K562 (cell line): ENCODE measurements around the gene ZFYVE28. TPM values are rescaled to one million over a fixed set of nuclear protein-coding genes. Genes with fewer than 3 reads are reported as not detected.
A peak's percentile ranks its signal among the peaks of the same experiment; 100 is the strongest.

Source experiments
- CBX3 ChIP-seq, 2 experiments: IDR thresholded peaks; 1 replicate in 1 of 2; 2 replicates in 1 of 2; pipeline ENCODE4 v1.6.1; 2012; ENCODE audit warnings: inconsistent platforms in 2 of 2, low read length in 2 of 2, borderline replicate concordance in 1 of 2, control low read depth in 1 of 2
- CREB5 ChIP-seq: fragments of 250-450 bp; sonication (Bioruptor Pico); IDR thresholded peaks from 2 replicates; pipeline ENCODE4 v1.5.0; 2020; ENCODE audit warnings: mild to moderate bottlenecking
- JUND ChIP-seq, 2 experiments: IDR thresholded peaks; 2 replicates in 1 of 2; 3 replicates in 1 of 2; pipeline ENCODE4 v1.6.1; 2011; ENCODE audit warnings: borderline replicate concordance in 2 of 2, low read depth in 2 of 2, low read length in 2 of 2, improper control_type of control experiment in 1 of 2, missing biosample characterization in 1 of 2, missing genetic modification characterization in 1 of 2, missing genetic modification reagents in 1 of 2
- MAZ ChIP-seq, 2 experiments: fragments of 450-650 bp in 1 of 2; sonication (generic) in 1 of 2; formaldehyde crosslinking; IDR thresholded peaks in 1 of 2; conservative IDR thresholded peaks in 1 of 2; 2 replicates each; pipeline versions ENCODE4 v1.4.0 to v1.5.0; 2020; ENCODE audit warnings: mild to moderate bottlenecking in 1 of 2, missing genetic modification reagents in 1 of 2
- MEF2A ChIP-seq: IDR thresholded peaks from 2 replicates; pipeline ENCODE4 v1.6.1; 2011; ENCODE audit warnings: low read depth, mild to moderate bottlenecking, low read length, moderate library complexity; ENCODE audit not compliant: control insufficient read depth
- MEF2D ChIP-seq: conservative IDR thresholded peaks from 2 replicates; pipeline ENCODE4 v1.6.1; 2016; ENCODE audit warnings: low read depth, missing genetic modification characterization, missing compliant biosample characterization
- NR0B1 ChIP-seq: fragments of 450-650 bp; IDR thresholded peaks from one replicate; pipeline ENCODE4 v1.6.1; 2018; ENCODE audit warnings: mild to moderate bottlenecking, moderate library complexity; ENCODE audit not compliant: partially characterized antibody
- SAP30 ChIP-seq: fragments of 200-600 bp; sonication (generic); IDR thresholded peaks from 2 replicates; pipeline ENCODE4 v1.6.1; 2012; ENCODE audit warnings: borderline replicate concordance, low read depth, mild to moderate bottlenecking, moderate library complexity, low read length, control low read depth, inconsistent platforms; ENCODE audit not compliant: insufficient read depth, poor library complexity, severe bottlenecking
- TAF15 ChIP-seq: fragments of 200-400 bp; formaldehyde crosslinking; IDR thresholded peaks from 2 replicates; pipeline ENCODE4 v1.6.1; 2017; ENCODE audit warnings: mild to moderate bottlenecking, low read depth, low read length, moderate library complexity
- ZNF174 ChIP-seq: fragments of 250-450 bp; sonication (Bioruptor Pico); IDR thresholded peaks from 2 replicates; pipeline ENCODE4 v1.4.0; 2020; ENCODE audit warnings: mild to moderate bottlenecking
- ZNF3 ChIP-seq: fragments of 250-450 bp; sonication (Bioruptor Pico); IDR thresholded peaks from 2 replicates; pipeline ENCODE4 v1.5.0; 2021; ENCODE audit warnings: mild to moderate bottlenecking, moderate library complexity
- ZNF318 ChIP-seq, 2 experiments: fragments of 450-650 bp; IDR thresholded peaks; 2 replicates each; pipeline ENCODE4 v1.6.1; 2016; ENCODE audit warnings: mild to moderate bottlenecking in 2 of 2, borderline replicate concordance in 1 of 2, low read depth in 1 of 2, moderate library complexity in 1 of 2
- ZNF57 ChIP-seq: fragments of 450-650 bp; formaldehyde crosslinking; IDR thresholded peaks from 2 replicates; pipeline ENCODE4 v1.4.0; 2020; ENCODE audit warnings: mild to moderate bottlenecking, moderate library complexity
- polyA plus RNA-seq, 8 experiments: library from polyadenylated mRNA; depleted of rRNA in 4 of 8; stranded (reverse) in 5 of 8; unstranded in 3 of 8; fragments of >200 nt; fragmentation: Nextera tagmentation in 2 of 8; fragmentation: Illumina TruSeq in 1 of 8; extraction: Ambion mirVana in 2 of 8; extraction: Trizol in 1 of 8; gene quantifications; 2 replicates each; pipeline versions ENCODE4 v1.2.1 to v1.2.3, GENCODE V29; 2011 to 2014; ENCODE audit warnings: inconsistent platforms in 1 of 8, missing spikeins in 1 of 8
- total RNA-seq, 7 experiments: library from RNA; depleted of rRNA in 6 of 7; stranded (reverse); fragments of >200 nt in 6 of 7; fragmentation: Illumina TruSeq in 2 of 7; extraction: Trizol in 2 of 7; gene quantifications; 2 replicates each; pipeline versions ENCODE4 v1.2.1 to v1.2.3, GENCODE V29; 2011 to 2021; ENCODE audit warnings: low replicate concordance in 1 of 7

ZFYVE28 gene
- total and polyA plus RNA-seq, 9 of the 15 experiments (the other 6 are each of a cell fraction or from before 2014, with no cell fraction given): 1.3 to 24.8 (median 8.9) TPM

GRCh38 chr4:2393353-2394270 is 24.8 kb downstream of the ZFYVE28 start (continued):
- TF ChIP-seq CREB5 (CRISPR knock-in tag) (no peak), SAP30 (peak; percentile 62), ZNF57 (no peak), TAF15 (no peak), MEF2D (peak; percentile 72), ZNF174 (CRISPR knock-in tag) (no peak), CBX3 (IDR thresholded peaks at IDR 0.05; ENCODE audit: borderline replicate concordance in 1 of 2, low read length in 2 of 2) (no peak), JUND (IDR thresholded peaks at IDR 0.05; ENCODE audit: borderline replicate concordance, low read depth, low read length) (peak; percentile 21; the same call in 1 of the 2 replicates), JUND (tag; IDR thresholded peaks at IDR 0.05; ENCODE audit: borderline replicate concordance, low read depth, low read length) (no peak; the same call in 2 of the 3 replicates), ZNF3 (no peak), MAZ (CRISPR knock-in tag; conservative IDR thresholded peaks at IDR 0.05 in 1 of 2, IDR thresholded peaks at IDR 0.05 in 1 of 2) (peak in 1 of 2 experiments; percentile 21; a peak in 1 of 4 replicates), ZNF318 (IDR thresholded peaks at IDR 0.05; ENCODE audit: borderline replicate concordance in 1 of 2, low read depth in 1 of 2) (no peak), NR0B1 (no peak), MEF2A (no peak)
